Measurements from ENCODE around the gene NTM.

GRCh38 chr11:131883332-131883731 is 512.9 kb downstream of the NTM start:
- TF ChIP-seq, protein P1, sequence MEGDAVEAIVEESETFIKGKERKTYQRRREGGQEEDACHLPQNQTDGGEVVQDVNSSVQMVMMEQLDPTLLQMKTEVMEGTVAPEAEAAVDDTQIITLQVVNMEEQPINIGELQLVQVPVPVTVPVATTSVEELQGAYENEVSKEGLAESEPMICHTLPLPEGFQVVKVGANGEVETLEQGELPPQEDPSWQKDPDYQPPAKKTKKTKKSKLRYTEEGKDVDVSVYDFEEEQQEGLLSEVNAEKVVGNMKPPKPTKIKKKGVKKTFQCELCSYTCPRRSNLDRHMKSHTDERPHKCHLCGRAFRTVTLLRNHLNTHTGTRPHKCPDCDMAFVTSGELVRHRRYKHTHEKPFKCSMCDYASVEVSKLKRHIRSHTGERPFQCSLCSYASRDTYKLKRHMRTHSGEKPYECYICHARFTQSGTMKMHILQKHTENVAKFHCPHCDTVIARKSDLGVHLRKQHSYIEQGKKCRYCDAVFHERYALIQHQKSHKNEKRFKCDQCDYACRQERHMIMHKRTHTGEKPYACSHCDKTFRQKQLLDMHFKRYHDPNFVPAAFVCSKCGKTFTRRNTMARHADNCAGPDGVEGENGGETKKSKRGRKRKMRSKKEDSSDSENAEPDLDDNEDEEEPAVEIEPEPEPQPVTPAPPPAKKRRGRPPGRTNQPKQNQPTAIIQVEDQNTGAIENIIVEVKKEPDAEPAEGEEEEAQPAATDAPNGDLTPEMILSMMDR (IDR thresholded peaks at IDR 0.05), result no peak
- no peak for TF ChIP-seq POLR2A (IDR thresholded peaks at IDR 0.05)
